Liver (tissue), 9 donors: Measurements from ENCODE around the gene RBM23. TPM values are rescaled to one million over a fixed set of nuclear protein-coding genes. Genes with fewer than 3 reads are reported as not detected.

Experiments used
- DNase-seq: peaks from one replicate; pipeline ENCODE4 v3.0.0-alpha.2; 2017; ENCODE audit warnings: low spot score
- H3K27ac ChIP-seq, 2 donors: one replicate each; pipeline ENCODE4 v1.7.0; 2013; ENCODE audit warnings: inconsistent platforms in 2 of 2, low read length in 2 of 2, control low read depth in 1 of 2, low read depth in 1 of 2, mild to moderate bottlenecking in 1 of 2
- H3K27me3 ChIP-seq, 4 donors: one replicate each; pipeline versions ENCODE4 v1.6.1 to v1.7.0; 2013; ENCODE audit warnings: low read length in 3 of 4, inconsistent platforms in 1 of 4, mild to moderate bottlenecking in 1 of 4, moderate library complexity in 1 of 4; ENCODE audit not compliant: control insufficient read depth in 4 of 4, insufficient read depth in 4 of 4
- H3K36me3 ChIP-seq, 4 donors: one replicate each; pipeline versions ENCODE4 v1.6.1 to v1.7.0; 2013; ENCODE audit warnings: low read length in 3 of 4, mild to moderate bottlenecking in 3 of 4, low read depth in 1 of 4, moderate library complexity in 1 of 4; ENCODE audit not compliant: control insufficient read depth in 4 of 4, insufficient read depth in 3 of 4
- H3K4me1 ChIP-seq, 4 donors: one replicate each; pipeline versions ENCODE4 v1.6.1 to v1.7.0; 2013; ENCODE audit warnings: low read length in 3 of 4, mild to moderate bottlenecking in 3 of 4, moderate library complexity in 1 of 4; ENCODE audit not compliant: control insufficient read depth in 4 of 4, insufficient read depth in 4 of 4
- H3K4me3 ChIP-seq, 3 donors: one replicate each; pipeline versions ENCODE4 v1.6.1 to v1.7.0; 2013; ENCODE audit warnings: low read length in 3 of 3, control low read depth in 1 of 3, low read depth in 1 of 3, mild to moderate bottlenecking in 1 of 3
- H3K9ac ChIP-seq, 2 donors: one replicate each; pipeline ENCODE4 v1.7.0; 2013; ENCODE audit warnings: low read length in 2 of 2, mild to moderate bottlenecking in 2 of 2, moderate library complexity in 2 of 2, control low read depth in 1 of 2, low read depth in 1 of 2
- H3K9me3 ChIP-seq, 4 donors: one replicate each; pipeline versions ENCODE4 v1.6.1 to v1.7.0; 2013; ENCODE audit warnings: low read length in 3 of 4; ENCODE audit not compliant: control insufficient read depth in 4 of 4
- EGR1 ChIP-seq, 2 donors: IDR thresholded peaks; 2 replicates each; pipeline ENCODE4 v1.6.1; 2016 to 2018; ENCODE audit warnings: antibody characterized with exemption in 2 of 2, low read depth in 2 of 2
- FOXA1 ChIP-seq: IDR thresholded peaks from 2 replicates; pipeline ENCODE4 v1.6.1; 2016; ENCODE audit warnings: antibody characterized with exemption
- FOXA2 ChIP-seq: IDR thresholded peaks from 2 replicates; pipeline ENCODE4 v1.6.1; 2016; ENCODE audit warnings: antibody characterized with exemption
- GABPA ChIP-seq, 2 donors: IDR thresholded peaks in 1 of 2; conservative IDR thresholded peaks in 1 of 2; 2 replicates each; pipeline ENCODE4 v1.6.1; 2016; ENCODE audit warnings: antibody characterized with exemption in 2 of 2, mild to moderate bottlenecking in 1 of 2, moderate library complexity in 1 of 2
- HNF4A ChIP-seq, 2 donors: conservative IDR thresholded peaks; 2 replicates each; pipeline ENCODE4 v1.6.1; 2016; ENCODE audit warnings: antibody characterized with exemption in 2 of 2, mild to moderate bottlenecking in 2 of 2
- JUND ChIP-seq, 2 donors: IDR thresholded peaks; 2 replicates each; pipeline ENCODE4 v1.6.1; 2016; ENCODE audit warnings: antibody characterized with exemption in 2 of 2
- MAX ChIP-seq: IDR thresholded peaks from 2 replicates; pipeline ENCODE4 v1.6.1; 2016; ENCODE audit warnings: antibody characterized with exemption
- NR2F2 ChIP-seq: IDR thresholded peaks from 2 replicates; pipeline ENCODE4 v1.6.1; 2016; ENCODE audit warnings: antibody characterized with exemption
- RAD21 ChIP-seq, 2 donors: IDR thresholded peaks; 2 replicates each; pipeline ENCODE4 v1.6.1; 2016; ENCODE audit warnings: antibody characterized with exemption in 2 of 2, mild to moderate bottlenecking in 2 of 2
- RXRA ChIP-seq, 2 donors: IDR thresholded peaks; 2 replicates each; pipeline ENCODE4 v1.6.1; 2017 to 2018; ENCODE audit warnings: antibody characterized with exemption in 2 of 2, mild to moderate bottlenecking in 1 of 2
- SP1 ChIP-seq: IDR thresholded peaks from 2 replicates; pipeline ENCODE4 v1.6.1; 2018; ENCODE audit warnings: antibody characterized with exemption, mild to moderate bottlenecking
- TAF1 ChIP-seq: conservative IDR thresholded peaks from 2 replicates; pipeline ENCODE4 v1.6.1; 2016; ENCODE audit warnings: antibody characterized with exemption, mild to moderate bottlenecking
- YY1 ChIP-seq: IDR thresholded peaks from 2 replicates; pipeline ENCODE4 v1.6.1; 2016; ENCODE audit warnings: antibody characterized with exemption, mild to moderate bottlenecking
- WGBS: extraction: QIAGEN DNeasy Blood & Tissue Kit; methylation state at CpG from one replicate; pipeline ENCODE4 v1.1.7; 2013; 5-methylcytosine and 5-hydroxymethylcytosine counted together
- polyA plus RNA-seq, 2 donors: library from polyadenylated mRNA; stranded (reverse) in 1 of 2; unstranded in 1 of 2; fragments of 200-250 nt in 1 of 2; fragments of >200 nt in 1 of 2; fragmentation: Nextera tagmentation in 1 of 2; extraction: Ambion mirVana in 1 of 2; gene quantifications; one replicate each; pipeline versions ENCODE4 v1.2.1 to v1.2.3, GENCODE V29; 2013 to 2015
- total RNA-seq, 2 donors: library from RNA; depleted of rRNA; stranded (reverse); fragments of >200 nt; gene quantifications; one replicate each; pipeline ENCODE4 v1.2.3, GENCODE V29; 2014
- TF ChIP-seq, protein P1 (sequence below): IDR thresholded peaks from 2 replicates; pipeline ENCODE4 v1.6.1; 2016; ENCODE audit warnings: antibody characterized with exemption
- TF ChIP-seq, protein P2 (sequence below): fragments of 150-350 bp; IDR thresholded peaks from 2 replicates; pipeline ENCODE4 v1.5.1; 2017; ENCODE audit warnings: improper control_type of control experiment, low read depth, low read length; ENCODE audit not compliant: missing input control
- TF ChIP-seq, protein P3 (sequence below): IDR thresholded peaks from 2 replicates; pipeline ENCODE4 v1.6.1; 2016; ENCODE audit warnings: antibody characterized with exemption, mild to moderate bottlenecking
- TF ChIP-seq, protein P4 (sequence below): IDR thresholded peaks from 2 replicates; pipeline ENCODE4 v1.6.1; 2016; ENCODE audit warnings: antibody characterized with exemption
- donor health status: healthy.
- donor health status: healthy.
- donor health status: healthy.
- donor health status: healthy.
- donor health status: healthy.

The RBM23 gene
- total and polyA plus RNA-seq, 4 donors: 22.3 to 242 (median 31.4) TPM

- Histone ChIP-seq H3K9ac (no peak overlapping the region), H3K9me3 (no peaks in the 10 kb centered on the region), H3K36me3 (no peaks in the 10 kb centered on the region), H3K4me1 (peaks cover 0 to 22% (median 13%) of the 10 kb centered on the region in 4 donors), H3K4me3 (no peak overlapping the region), H3K27me3 (no peaks in the 10 kb centered on the region), H3K27ac (no peak overlapping the region)
- 95% methylated on average over 3 of the region's 3 CpGs for whole genome bisulfite sequencing
- no peak for DNase-seq
- TF ChIP-seq RAD21 (IDR thresholded peaks at IDR 0.05) (no peak), FOXA1 (no peak), MAX (no peak), TAF1 (no peak), HNF4A (conservative IDR thresholded peaks at IDR 0.05) (no peak), FOXA2 (no peak), RXRA (IDR thresholded peaks at IDR 0.05) (no peak), JUND (IDR thresholded peaks at IDR 0.05) (no peak), NR2F2 (no peak), SP1 (no peak), YY1 (no peak), EGR1 (IDR thresholded peaks at IDR 0.05; ENCODE audit: low read depth in 2 of 2) (no peak), GABPA (IDR thresholded peaks at IDR 0.05 in 1 of 2, conservative IDR thresholded peaks at IDR 0.05 in 1 of 2) (no peak)
- TF ChIP-seq, protein P1, sequence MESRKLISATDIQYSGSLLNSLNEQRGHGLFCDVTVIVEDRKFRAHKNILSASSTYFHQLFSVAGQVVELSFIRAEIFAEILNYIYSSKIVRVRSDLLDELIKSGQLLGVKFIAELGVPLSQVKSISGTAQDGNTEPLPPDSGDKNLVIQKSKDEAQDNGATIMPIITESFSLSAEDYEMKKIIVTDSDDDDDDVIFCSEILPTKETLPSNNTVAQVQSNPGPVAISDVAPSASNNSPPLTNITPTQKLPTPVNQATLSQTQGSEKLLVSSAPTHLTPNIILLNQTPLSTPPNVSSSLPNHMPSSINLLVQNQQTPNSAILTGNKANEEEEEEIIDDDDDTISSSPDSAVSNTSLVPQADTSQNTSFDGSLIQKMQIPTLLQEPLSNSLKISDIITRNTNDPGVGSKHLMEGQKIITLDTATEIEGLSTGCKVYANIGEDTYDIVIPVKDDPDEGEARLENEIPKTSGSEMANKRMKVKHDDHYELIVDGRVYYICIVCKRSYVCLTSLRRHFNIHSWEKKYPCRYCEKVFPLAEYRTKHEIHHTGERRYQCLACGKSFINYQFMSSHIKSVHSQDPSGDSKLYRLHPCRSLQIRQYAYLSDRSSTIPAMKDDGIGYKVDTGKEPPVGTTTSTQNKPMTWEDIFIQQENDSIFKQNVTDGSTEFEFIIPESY: no peak
- TF ChIP-seq, protein P2, sequence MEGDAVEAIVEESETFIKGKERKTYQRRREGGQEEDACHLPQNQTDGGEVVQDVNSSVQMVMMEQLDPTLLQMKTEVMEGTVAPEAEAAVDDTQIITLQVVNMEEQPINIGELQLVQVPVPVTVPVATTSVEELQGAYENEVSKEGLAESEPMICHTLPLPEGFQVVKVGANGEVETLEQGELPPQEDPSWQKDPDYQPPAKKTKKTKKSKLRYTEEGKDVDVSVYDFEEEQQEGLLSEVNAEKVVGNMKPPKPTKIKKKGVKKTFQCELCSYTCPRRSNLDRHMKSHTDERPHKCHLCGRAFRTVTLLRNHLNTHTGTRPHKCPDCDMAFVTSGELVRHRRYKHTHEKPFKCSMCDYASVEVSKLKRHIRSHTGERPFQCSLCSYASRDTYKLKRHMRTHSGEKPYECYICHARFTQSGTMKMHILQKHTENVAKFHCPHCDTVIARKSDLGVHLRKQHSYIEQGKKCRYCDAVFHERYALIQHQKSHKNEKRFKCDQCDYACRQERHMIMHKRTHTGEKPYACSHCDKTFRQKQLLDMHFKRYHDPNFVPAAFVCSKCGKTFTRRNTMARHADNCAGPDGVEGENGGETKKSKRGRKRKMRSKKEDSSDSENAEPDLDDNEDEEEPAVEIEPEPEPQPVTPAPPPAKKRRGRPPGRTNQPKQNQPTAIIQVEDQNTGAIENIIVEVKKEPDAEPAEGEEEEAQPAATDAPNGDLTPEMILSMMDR: no peak
- TF ChIP-seq, protein P3, sequence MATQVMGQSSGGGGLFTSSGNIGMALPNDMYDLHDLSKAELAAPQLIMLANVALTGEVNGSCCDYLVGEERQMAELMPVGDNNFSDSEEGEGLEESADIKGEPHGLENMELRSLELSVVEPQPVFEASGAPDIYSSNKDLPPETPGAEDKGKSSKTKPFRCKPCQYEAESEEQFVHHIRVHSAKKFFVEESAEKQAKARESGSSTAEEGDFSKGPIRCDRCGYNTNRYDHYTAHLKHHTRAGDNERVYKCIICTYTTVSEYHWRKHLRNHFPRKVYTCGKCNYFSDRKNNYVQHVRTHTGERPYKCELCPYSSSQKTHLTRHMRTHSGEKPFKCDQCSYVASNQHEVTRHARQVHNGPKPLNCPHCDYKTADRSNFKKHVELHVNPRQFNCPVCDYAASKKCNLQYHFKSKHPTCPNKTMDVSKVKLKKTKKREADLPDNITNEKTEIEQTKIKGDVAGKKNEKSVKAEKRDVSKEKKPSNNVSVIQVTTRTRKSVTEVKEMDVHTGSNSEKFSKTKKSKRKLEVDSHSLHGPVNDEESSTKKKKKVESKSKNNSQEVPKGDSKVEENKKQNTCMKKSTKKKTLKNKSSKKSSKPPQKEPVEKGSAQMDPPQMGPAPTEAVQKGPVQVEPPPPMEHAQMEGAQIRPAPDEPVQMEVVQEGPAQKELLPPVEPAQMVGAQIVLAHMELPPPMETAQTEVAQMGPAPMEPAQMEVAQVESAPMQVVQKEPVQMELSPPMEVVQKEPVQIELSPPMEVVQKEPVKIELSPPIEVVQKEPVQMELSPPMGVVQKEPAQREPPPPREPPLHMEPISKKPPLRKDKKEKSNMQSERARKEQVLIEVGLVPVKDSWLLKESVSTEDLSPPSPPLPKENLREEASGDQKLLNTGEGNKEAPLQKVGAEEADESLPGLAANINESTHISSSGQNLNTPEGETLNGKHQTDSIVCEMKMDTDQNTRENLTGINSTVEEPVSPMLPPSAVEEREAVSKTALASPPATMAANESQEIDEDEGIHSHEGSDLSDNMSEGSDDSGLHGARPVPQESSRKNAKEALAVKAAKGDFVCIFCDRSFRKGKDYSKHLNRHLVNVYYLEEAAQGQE: no peak
- TF ChIP-seq, protein P4, sequence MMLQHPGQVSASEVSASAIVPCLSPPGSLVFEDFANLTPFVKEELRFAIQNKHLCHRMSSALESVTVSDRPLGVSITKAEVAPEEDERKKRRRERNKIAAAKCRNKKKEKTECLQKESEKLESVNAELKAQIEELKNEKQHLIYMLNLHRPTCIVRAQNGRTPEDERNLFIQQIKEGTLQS: no peak
These were observed 13.2 kb upstream of the RBM23 start for GRCh38 chr14:22932146-22932545.
